PC-3 (cell line): Measurements from ENCODE around the gene MORN1.

Experiments used
- EZH2phosphoT487 ChIP-seq: fragments of 300-600 bp; sonication (generic); IDR thresholded peaks from 2 replicates; pipeline ENCODE4 v1.6.1; 2018; ENCODE audit warnings: mild to moderate bottlenecking, antibody characterized with exemption, low read length, borderline replicate concordance
- TF ChIP-seq, protein P1 (sequence below): fragments of 300-600 bp; sonication (generic); conservative IDR thresholded peaks from 2 replicates; pipeline ENCODE4 v1.5.1; 2017; ENCODE audit warnings: antibody characterized with exemption, low read depth, mild to moderate bottlenecking, low read length

DNA sequence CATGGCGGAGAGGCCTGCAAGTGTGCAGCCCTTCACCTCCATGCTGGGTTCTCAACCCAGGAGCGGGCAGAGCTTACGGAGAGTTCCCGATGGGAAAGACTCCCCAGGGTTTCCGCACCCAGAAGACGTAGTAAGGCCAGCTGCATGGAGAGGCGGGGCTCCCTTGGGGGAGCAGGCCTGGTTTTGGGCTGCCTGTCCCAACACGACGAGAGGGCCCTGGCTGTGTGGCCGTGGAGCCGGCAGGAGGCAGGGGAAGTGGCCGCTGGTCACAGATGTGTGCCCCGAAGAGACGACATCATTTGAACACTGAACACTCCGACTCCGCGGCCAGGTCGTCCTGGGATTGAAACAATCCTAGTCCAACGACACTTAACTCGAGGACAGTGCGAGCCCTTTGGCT lies 57.0 kb downstream of the MORN1 start:
- TF ChIP-seq, protein P1, sequence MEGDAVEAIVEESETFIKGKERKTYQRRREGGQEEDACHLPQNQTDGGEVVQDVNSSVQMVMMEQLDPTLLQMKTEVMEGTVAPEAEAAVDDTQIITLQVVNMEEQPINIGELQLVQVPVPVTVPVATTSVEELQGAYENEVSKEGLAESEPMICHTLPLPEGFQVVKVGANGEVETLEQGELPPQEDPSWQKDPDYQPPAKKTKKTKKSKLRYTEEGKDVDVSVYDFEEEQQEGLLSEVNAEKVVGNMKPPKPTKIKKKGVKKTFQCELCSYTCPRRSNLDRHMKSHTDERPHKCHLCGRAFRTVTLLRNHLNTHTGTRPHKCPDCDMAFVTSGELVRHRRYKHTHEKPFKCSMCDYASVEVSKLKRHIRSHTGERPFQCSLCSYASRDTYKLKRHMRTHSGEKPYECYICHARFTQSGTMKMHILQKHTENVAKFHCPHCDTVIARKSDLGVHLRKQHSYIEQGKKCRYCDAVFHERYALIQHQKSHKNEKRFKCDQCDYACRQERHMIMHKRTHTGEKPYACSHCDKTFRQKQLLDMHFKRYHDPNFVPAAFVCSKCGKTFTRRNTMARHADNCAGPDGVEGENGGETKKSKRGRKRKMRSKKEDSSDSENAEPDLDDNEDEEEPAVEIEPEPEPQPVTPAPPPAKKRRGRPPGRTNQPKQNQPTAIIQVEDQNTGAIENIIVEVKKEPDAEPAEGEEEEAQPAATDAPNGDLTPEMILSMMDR = no peak
- no peak for TF ChIP-seq EZH2phosphoT487
